ENCODE results near the gene PPIL1.
A peak's percentile ranks its signal among the peaks of the same experiment; 100 is the strongest.
"Not testable (repeated sequence)": the region's sequence is repeated elsewhere in the genome, so short reads cannot be mapped to it uniquely, and the experiment has no call there.

The PPIL1 gene

DNA sequence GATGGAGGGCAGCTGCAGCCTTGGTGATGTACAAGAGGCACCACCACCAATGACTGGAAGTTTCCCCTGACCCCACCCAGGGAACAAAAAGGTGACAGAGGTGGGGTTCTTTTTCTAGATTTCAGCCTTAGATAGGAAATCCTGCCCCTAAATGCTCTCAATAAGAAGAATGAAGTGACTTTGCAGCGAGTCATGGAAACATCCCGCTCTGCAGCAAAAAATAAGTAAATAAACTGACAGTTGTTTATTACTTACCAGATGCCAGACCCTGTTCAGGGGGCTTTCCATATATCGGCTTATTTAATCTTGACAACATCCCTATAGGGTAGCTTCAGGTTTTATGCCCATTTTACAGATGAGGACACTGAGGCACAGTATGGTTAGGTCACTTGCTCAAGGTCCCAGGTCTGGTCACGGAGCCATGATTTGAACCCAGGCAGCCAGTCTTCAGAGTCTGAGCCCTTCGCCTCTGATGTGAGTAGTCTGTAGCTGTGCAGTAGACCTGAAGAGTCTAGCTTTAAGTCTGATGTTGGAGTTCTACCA, 30.3 kb upstream of the PPIL1 start:
- Mint-ChIP-seq H3K27me3 (no peaks in the 10 kb centered on the region), H3K27ac (no peak overlapping the region), H3K4me1 (no peaks in the 10 kb centered on the region), H3K4me3 (no peak overlapping the region), H3K9me3 (no peaks in the 10 kb centered on the region), H3K36me3 (ENCODE audit: low read depth) (peaks cover 34% of the 10 kb centered on the region)
- no peak for DNase-seq
- ATAC-seq, result no peak

DNA sequence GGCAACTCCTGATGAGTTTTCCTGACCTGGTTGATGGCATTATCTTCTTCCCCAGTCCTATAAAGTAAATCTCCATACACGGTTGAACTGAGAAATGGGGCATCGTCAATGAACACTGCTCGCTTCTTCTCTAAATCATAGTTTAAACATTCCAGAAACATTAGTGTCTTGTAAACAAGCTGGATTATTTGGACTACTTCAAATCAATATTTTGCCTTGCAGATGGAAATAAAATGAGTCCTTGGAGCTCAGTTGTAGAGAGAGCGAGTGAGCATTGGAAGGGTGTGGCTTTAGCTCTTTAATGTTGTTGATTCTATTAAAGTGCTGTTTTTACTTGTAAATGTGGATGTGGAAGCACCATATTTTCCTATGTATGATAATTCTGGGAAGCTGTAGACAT, 29.5 kb upstream of the PPIL1 start:
- peaks cover 35% of the 10 kb centered on the region for H3K36me3 Mint-ChIP-seq (ENCODE audit: low read depth)

DNA sequence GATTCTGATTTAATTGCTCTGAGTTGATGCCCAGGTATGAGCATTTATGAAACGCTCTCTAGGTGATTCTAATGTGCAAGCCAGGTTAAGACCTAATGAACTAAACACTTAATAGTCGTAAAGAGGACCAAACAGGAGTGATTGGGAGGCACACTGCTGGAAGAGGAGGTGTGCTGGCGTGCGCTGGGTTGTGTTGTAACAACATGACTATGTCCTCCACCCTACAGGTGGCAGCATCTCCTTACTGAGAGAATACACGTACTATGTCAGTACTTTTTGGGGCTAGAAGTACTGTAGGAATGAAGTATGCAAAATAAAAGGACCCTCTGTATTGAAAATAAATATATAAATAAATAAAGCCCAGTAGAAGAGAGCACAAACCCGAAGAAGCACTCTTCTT, 23.0 kb upstream of the PPIL1 start:
- no peak overlapping the region for H3K4me3 Mint-ChIP-seq
- DNase-seq, result no peak
- H3K27ac Mint-ChIP-seq, result no peak overlapping the region
- H3K36me3 Mint-ChIP-seq (ENCODE audit: low read depth), result peaks cover 20% of the 10 kb centered on the region
- no peaks in the 10 kb centered on the region for H3K4me1 Mint-ChIP-seq
- H3K9me3 Mint-ChIP-seq, result no peaks in the 10 kb centered on the region
- no peaks in the 10 kb centered on the region for H3K27me3 Mint-ChIP-seq
- ATAC-seq, result no peak

More for the DNA sequence above, 29.5 kb upstream of the PPIL1 start:
- no peak for ATAC-seq
- H3K27me3 Mint-ChIP-seq, result no peaks in the 10 kb centered on the region
- H3K4me3 Mint-ChIP-seq, result no peak overlapping the region
- H3K27ac Mint-ChIP-seq, result no peak overlapping the region
- H3K9me3 Mint-ChIP-seq, result no peaks in the 10 kb centered on the region
- H3K4me1 Mint-ChIP-seq, result no peaks in the 10 kb centered on the region
- no peak for DNase-seq

DNA sequence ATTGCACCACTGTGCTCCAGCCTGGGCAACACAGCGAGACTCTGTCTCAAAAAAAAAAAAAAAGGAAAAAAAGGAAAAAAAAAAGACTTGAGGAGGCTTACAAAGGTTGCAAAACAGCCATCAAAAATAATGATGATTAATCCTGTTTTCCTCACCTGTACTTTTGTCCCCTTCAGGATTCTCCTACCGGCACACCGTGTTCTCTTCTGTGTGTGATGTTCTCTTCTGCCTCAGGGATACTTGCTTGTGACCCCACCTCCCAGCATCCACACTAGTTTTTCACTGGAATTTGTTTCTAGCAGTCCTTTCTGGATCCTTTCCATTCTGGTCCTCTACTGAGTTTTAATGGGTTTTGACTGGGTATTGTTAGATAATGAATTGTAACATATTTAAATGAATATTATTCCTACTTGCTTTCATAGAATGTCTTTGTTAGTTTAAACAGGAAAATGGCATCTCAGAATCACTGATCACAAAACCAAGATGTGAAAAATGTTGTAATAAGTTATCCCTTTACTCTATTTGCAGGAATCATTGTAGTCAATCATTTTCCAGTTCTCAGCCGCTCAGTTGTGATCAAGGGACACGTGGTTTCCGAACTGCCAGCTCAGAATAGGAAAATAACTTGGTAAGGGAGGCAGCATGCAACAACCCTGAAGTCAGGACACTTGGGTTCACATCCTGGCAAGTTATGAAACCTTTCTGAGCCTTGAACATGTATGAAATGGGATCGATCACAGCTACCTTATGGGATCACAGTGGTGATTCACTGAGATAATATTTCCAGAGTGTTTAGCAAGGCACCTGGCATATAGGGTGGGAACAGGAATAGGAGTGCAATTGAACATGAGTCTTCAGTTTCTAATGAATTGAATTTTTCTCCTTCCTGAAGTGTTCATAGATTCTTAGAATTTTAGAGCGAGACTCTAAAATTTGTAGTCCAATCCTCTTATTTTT, 19.7 kb upstream of the PPIL1 start:
- Mint-ChIP-seq H3K4me1 (peaks cover 1% of the 10 kb centered on the region), H3K4me3 (no peak overlapping the region), H3K9me3 (no peaks in the 10 kb centered on the region), H3K36me3 (ENCODE audit: low read depth) (peaks cover 13% of the 10 kb centered on the region), H3K27ac (no peak overlapping the region), H3K27me3 (no peaks in the 10 kb centered on the region)
- no peak for DNase-seq
- ATAC-seq, result no peak

DNA sequence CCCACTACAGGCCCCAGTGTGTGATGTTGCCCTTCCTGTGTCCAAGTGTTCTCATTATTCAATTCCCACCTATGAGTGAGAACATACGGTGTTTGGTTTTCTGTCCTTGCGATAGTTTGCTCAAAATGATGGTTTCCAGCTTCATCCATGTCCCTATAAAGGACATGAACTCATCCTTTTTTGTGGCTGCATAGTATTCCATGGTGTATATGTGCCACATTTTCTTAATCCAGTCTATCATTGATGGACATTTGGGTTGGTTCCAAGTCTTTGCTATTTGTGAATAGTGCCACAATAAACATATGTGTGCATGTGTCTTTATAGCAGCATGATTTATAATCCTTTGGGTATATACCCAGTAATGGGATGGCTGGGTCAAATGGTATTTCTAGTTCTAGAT, 16.6 kb upstream of the PPIL1 start:
- ATAC-seq; H3K4me3 Mint-ChIP-seq; H3K27ac Mint-ChIP-seq; H3K9me3 Mint-ChIP-seq; H3K36me3 Mint-ChIP-seq (ENCODE audit: low read depth); DNase-seq; H3K27me3 Mint-ChIP-seq: not testable (repeated sequence)
- H3K4me1 Mint-ChIP-seq, result peaks cover 27% of the 10 kb centered on the region

DNA sequence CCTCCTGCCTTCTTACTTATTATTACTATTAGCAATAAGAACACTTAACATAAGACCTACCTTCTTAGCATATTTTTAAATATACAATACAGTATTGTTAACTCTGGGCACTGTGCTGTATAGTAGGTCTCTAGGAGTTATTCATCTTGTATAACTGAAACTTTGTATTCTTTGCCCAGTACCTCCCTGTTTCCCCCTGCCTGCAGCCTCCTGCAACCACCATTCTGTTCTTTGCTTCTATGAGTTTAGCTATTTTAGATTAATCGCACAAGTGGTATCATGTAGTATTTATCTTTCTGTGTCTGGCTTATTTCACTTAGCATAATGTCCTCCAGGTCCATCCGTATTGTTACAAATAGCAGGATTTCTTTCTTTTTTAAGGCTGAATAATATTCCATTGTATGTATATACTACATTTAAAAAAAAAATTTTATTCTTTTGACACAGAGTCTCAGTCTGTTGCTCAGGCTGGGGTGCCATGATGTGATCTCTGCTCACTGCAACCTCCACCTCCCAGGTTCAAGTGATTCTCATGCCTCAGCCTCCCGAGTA, 15.6 kb upstream of the PPIL1 start:
- DNase-seq (no peak), ATAC-seq (no peak)
- no peak overlapping the region for H3K4me3 Mint-ChIP-seq
- H3K9me3 Mint-ChIP-seq, result no peaks in the 10 kb centered on the region
- H3K4me1 Mint-ChIP-seq, result peaks cover 31% of the 10 kb centered on the region
- peaks cover 7% of the 10 kb centered on the region for H3K36me3 Mint-ChIP-seq (ENCODE audit: low read depth)
- no peaks in the 10 kb centered on the region for H3K27me3 Mint-ChIP-seq
- no peak overlapping the region for H3K27ac Mint-ChIP-seq

DNA sequence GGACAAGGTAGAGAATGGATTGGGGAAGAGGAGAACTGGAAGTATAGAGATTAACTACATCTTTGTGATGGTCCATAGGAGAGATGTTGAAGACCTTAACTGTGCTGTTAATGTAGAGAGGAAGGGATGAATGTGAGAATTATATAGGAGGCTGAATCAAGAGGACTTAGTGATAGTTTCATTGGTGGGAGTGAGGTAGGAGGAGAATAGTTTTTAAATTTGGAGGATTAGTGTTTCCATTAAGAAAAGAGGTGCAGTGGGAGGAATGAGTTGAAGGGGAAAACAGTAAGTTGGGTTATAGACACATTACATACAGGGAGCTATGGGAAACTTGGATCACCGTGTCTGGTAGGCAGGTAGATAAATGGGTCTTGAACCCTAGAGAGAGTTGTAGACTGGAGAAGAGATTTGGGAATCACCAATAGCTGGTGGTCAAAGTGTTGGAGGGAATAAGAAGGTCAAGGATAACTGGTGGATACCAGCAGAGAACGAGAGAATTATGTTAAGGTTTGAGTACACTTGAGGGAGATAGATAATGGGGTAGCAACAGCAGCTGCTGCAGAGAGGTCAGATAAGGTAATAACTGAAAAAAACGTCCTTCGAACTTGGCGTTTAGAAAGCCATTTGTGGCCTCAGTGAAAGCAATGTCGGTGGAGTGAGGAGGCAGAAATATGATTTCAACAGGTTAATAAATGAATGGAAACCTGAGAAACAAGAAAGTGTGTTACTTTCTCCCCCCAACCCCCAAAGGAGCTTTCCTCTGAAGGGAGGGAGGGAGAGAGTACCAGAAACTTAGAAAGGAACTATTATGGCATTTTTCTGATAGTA, 14.3 kb upstream of the PPIL1 start:
- Mint-ChIP-seq H3K9me3 (no peaks in the 10 kb centered on the region), H3K27me3 (no peaks in the 10 kb centered on the region), H3K27ac (no peak overlapping the region), H3K4me3 (no peak overlapping the region), H3K4me1 (peaks cover 32% of the 10 kb centered on the region), H3K36me3 (ENCODE audit: low read depth) (peaks cover 2% of the 10 kb centered on the region)
- ATAC-seq, result no peak
- no peak for DNase-seq

DNA sequence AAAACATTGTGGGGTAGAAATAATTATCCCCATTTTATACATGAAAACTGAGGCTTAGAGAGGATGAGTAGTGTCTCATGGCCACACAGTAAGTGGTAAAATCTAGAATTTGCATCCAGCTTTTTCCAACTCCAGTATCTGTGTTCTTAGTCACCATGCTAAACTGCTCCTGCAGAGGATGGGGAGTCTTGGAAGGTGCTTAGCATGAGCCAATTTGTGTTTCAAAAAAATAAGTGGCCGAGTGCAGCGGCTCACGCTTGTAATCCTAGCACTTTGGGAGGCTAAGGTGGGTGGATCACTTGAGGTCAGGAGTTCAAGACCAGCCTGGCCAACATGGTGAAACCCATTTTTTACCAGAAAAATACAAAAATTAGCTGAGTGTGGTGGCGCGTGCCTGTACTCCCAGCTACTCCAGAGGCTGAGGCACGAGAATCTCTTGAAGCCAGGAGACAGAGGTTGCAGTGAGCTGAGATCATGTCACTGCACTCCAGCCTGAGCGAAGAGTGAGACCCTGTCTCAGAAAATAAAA, 13.6 kb upstream of the PPIL1 start:
- no peak overlapping the region for H3K4me3 Mint-ChIP-seq
- no peak for ATAC-seq

DNA sequence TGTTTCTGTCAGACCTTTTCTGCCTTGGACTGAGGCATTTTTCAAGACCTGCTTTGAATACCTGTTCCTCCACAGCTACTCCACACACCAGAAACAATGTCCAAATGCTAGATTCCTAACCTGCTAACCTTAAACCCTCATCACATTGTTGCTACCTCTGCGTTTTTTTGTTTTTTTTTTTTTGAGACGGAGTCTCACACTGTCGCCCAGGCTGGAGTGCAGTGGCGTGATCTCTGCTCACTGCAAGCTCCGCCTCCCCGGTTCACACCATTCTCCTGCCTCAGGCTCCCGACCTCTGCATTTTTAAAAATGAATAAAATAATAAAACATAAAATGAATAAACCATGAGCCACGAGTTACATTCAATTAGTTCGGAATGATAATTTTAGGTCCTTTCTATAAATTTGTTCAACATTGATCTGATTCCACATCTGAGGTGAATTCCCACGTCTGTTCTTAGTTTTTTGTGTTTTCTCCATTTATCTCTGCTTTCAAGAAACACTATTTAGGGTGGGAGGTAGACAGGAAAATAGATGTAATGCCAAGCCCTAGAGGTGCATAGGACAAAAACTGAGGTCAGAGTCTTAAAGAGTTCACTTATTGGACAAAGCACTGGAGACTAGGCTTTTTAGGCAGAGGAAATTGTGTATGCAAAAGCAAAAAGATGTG, 12.5 kb upstream of the PPIL1 start:
- Mint-ChIP-seq H3K4me3 (peak overlapping the region; percentile 91), H3K4me1 (peaks cover 32% of the 10 kb centered on the region), H3K9me3 (no peaks in the 10 kb centered on the region), H3K27me3 (no peaks in the 10 kb centered on the region), H3K36me3 (ENCODE audit: low read depth) (peaks cover 2% of the 10 kb centered on the region), H3K27ac (peak overlapping the region; percentile 90)
- no peak for ATAC-seq
- no peak for DNase-seq

More for the DNA sequence above, 13.6 kb upstream of the PPIL1 start:
- no peaks in the 10 kb centered on the region for H3K9me3 Mint-ChIP-seq
- no peaks in the 10 kb centered on the region for H3K27me3 Mint-ChIP-seq
- H3K27ac Mint-ChIP-seq, result no peak overlapping the region
- H3K4me1 Mint-ChIP-seq, result peaks cover 32% of the 10 kb centered on the region
- DNase-seq, result no peak
- H3K36me3 Mint-ChIP-seq (ENCODE audit: low read depth), result peaks cover 2% of the 10 kb centered on the region

DNA sequence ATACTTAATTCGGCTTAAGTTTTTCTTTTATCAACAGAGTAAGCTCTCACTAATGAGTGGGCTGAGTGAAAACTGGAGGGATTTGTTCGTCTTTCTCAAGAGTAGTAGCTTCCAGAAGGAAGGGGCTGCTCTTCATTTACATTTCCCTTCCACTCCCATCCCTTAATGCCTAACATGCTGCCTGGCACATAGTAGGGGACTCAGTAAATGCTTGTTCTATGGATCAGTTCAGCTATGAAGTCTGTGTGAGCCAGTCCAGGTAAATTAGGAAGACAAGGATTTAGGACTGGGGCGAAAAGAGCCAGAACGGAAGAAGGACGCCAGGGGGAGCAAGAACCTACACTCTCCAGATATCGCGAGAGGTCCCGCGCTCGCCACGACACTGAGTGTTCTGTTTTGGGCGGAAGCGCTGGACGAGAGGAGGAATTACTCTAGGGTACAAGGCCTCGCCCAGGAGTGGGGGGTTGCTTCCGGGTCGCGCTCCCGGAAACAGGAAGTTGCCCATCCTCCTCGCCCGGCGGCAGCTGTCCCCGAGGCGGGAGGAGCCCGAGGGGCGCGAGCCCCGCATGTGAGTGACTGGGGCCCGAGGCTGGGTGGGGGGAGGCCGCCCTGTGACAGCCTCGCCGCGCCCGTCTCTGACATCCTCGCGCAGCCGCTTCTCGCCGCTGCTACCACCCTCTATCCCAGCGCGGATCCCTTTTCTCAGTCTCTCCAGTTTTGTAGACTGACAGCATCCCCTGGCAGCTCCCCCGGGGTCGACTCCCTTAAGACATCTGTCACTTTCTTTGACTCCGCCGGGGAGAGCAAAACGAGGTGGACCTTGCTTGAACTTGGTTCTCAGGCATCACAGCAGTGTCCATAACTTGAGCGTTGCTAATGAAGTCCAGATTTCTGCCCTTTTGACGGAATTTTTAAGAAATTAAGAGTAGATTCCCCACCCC, 11.1 kb upstream of the PPIL1 start, which contains the start of gene C6orf89:
C6orf89 (plus strand) TSS at position 492 of the 941 bp plus-strand sequence. CDS start 13,493 bp downstream, outside the sequence.
- no peaks in the 10 kb centered on the region for H3K36me3 Mint-ChIP-seq (ENCODE audit: low read depth)
- H3K4me3 Mint-ChIP-seq, result peak within 1 kb of the TSS; percentile 91
- DNase-seq (peak; percentile 96), ATAC-seq (peak; percentile 100)
- H3K4me1 Mint-ChIP-seq, result peaks cover 32% of the 10 kb centered on the region
- H3K9me3 Mint-ChIP-seq, result no peaks in the 10 kb centered on the region
- no peaks in the 10 kb centered on the region for H3K27me3 Mint-ChIP-seq
- peak within 1 kb of the TSS; percentile 90 for H3K27ac Mint-ChIP-seq

DNA sequence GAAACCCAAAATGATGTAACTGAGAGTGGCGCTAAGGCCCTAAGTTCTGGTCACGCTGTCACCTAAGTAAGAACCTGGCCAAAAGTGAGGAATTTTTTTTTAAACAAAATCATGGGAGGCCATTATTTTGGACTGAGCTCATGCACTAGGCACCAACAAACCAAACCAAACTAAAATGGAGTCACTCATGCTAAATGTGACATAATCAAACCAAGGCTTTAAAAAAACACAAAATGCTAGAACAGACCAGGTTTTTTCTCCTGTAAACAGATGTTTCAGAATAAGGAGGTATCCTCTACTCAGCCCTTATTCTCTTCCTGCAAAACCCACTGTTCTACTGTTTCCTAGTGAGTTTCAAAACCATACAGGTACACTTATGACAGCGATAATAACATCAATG, 10.0 kb upstream of the PPIL1 start:
- Mint-ChIP-seq H3K27me3 (no peaks in the 10 kb centered on the region), H3K27ac (peak overlapping the region; percentile 3), H3K9me3 (no peaks in the 10 kb centered on the region), H3K36me3 (ENCODE audit: low read depth) (no peaks in the 10 kb centered on the region), H3K4me3 (no peak overlapping the region), H3K4me1 (peaks cover 32% of the 10 kb centered on the region)
- DNase-seq (no peak), ATAC-seq (no peak)

DNA sequence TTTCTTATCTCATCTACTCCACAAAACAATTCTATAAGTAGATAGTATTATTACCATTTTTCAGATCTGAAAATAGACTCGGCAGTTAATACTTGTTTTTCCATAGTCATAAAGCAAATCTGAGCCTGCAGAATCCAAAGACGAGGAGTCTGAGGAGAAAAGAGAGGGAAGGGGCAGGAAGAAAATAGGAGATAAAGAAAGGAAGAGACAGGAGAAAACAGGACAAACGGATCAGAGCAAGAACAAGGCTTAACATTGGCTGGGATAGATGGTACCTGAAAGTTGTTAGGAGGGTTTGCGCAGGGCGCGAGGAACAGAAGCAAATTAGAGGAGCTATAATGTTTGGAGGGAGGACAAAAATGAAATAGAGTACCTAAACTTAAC, 639 bp upstream of the PPIL1 start:
- DNase-seq (no peak), ATAC-seq (no peak)
- no peaks in the 10 kb centered on the region for H3K27me3 Mint-ChIP-seq
- H3K36me3 Mint-ChIP-seq (ENCODE audit: low read depth), result peaks cover 34% of the 10 kb centered on the region
- H3K27ac Mint-ChIP-seq, result peak overlapping the region; percentile 100
- peaks cover 48% of the 10 kb centered on the region for H3K4me1 Mint-ChIP-seq
- peak overlapping the region; percentile 96 for H3K4me3 Mint-ChIP-seq
- no peaks in the 10 kb centered on the region for H3K9me3 Mint-ChIP-seq

Data from activated naive CD8-positive, alpha-beta T cell treated with anti-CD3 and anti-CD28 coated beads, Interleukin-2, amount 50 U/mL, for 24 hours (primary cell).